WERI-Rb-1 (cell line): ENCODE results near the gene NOTCH3.

ENCODE experiments used
- DNase-seq: peaks from one replicate; pipeline ENCODE4 v3.0.0-alpha.2; 2020
- H3K27ac ChIP-seq: fragments of 250-450 bp; sonication (Bioruptor Pico); 2 replicates; pipeline ENCODE4 v1.5.1; 2020; ENCODE audit warnings: mild to moderate bottlenecking, moderate library complexity
- H3K27me3 ChIP-seq: fragments of 250-450 bp; sonication (Bioruptor Pico); 2 replicates; pipeline ENCODE4 v1.5.1; 2021; ENCODE audit warnings: mild to moderate bottlenecking, low read depth, moderate library complexity; ENCODE audit not compliant: insufficient read depth, severe bottlenecking
- H3K36me3 ChIP-seq: fragments of 250-450 bp; sonication (Bioruptor Pico); 2 replicates; pipeline ENCODE4 v1.5.1; 2020; ENCODE audit warnings: mild to moderate bottlenecking, moderate library complexity
- H3K4me3 ChIP-seq: 2 replicates; pipeline ENCODE4 v1.5.1; 2011; ENCODE audit warnings: low read depth, mild to moderate bottlenecking, control low read depth, low read length
- H3K9me3 ChIP-seq: fragments of 250-450 bp; sonication (Bioruptor Pico); 2 replicates; pipeline ENCODE4 v1.5.1; 2021; ENCODE audit warnings: mild to moderate bottlenecking, moderate library complexity; ENCODE audit not compliant: severe bottlenecking
- TF ChIP-seq, protein P1 (sequence below): IDR thresholded peaks from 2 replicates; pipeline ENCODE4 v1.5.1; 2011; ENCODE audit warnings: low read depth, mild to moderate bottlenecking, control low read depth, inconsistent platforms, low read length

Gene NOTCH3

DNA sequence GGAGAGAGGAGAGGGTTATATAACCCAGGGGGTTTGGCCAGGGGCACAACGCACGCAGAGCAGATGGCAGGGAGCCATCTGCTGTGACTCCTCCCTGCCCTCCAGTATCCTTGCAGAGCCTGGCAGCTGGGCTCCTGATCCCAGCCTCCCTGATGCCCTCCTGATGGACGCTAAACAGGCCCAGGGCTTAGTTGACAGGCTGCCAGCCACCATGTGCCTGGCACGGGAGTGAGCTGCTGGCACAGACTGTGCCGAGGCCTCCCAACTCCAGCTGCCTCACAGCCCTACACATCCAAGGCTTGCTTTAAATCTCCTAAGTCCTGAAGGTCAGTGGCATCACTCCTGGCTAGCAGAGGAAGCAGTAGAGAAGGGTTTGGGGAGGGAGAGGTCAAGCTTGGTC, 76.9 kb downstream of the NOTCH3 start:
- Histone ChIP-seq H3K27me3 (no peaks in the 10 kb centered on the region), H3K4me3 (peak overlapping the region; percentile 66; the same call in 1 of the 2 replicates), H3K36me3 (peaks cover 40% of the 10 kb centered on the region), H3K27ac (no peak overlapping the region; the same call in 1 of the 2 replicates), H3K9me3 (no peaks in the 10 kb centered on the region)
- no peak for DNase-seq
- TF ChIP-seq, protein P1, sequence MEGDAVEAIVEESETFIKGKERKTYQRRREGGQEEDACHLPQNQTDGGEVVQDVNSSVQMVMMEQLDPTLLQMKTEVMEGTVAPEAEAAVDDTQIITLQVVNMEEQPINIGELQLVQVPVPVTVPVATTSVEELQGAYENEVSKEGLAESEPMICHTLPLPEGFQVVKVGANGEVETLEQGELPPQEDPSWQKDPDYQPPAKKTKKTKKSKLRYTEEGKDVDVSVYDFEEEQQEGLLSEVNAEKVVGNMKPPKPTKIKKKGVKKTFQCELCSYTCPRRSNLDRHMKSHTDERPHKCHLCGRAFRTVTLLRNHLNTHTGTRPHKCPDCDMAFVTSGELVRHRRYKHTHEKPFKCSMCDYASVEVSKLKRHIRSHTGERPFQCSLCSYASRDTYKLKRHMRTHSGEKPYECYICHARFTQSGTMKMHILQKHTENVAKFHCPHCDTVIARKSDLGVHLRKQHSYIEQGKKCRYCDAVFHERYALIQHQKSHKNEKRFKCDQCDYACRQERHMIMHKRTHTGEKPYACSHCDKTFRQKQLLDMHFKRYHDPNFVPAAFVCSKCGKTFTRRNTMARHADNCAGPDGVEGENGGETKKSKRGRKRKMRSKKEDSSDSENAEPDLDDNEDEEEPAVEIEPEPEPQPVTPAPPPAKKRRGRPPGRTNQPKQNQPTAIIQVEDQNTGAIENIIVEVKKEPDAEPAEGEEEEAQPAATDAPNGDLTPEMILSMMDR = no peak

DNA sequence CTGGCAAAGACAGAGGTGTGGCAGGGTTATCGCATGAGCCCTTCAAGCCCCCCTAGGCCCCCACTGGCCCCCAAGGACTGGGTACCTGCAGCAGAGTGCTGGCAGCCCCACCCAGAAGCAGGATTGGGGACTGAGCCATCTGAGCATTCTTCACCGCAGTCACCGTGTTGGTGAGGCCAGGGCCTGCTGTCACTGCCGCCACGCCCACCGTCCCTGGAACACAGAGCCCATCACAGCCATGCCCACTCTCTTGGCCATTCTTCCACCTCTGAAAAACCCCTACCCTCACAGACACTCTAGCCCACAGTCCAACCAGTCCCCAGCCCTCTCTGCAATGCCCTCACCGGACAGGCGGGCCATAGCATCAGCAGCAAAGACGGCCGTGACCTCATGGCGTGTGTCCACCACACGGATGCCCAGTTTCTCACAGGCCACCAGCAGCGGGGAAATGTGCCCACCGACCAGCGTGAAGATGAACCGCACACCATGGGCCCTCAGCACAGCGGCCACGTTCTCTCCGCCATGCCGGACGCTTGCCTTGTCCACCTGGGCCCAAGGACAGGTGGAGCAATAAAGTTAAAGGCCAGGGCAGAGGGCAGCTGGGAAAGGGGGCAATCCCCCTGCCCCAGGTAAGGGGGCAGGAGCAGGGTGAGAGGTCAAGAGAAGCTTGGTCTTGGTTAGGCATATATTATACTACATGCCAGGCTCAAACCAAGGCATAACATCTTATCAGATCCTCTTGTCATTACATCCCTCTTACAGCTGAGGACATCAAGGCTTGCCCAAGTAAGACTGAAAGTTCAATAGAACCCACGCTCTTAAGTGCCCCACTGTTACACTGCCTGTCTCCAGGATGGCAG, 77.5 kb downstream of the NOTCH3 start:
- no peak for DNase-seq
- no peaks in the 10 kb centered on the region for H3K9me3 ChIP-seq
- H3K27me3 ChIP-seq = no peaks in the 10 kb centered on the region
- TF ChIP-seq, protein P1 = no peak
- H3K4me3 ChIP-seq = no peak overlapping the region
- peaks cover 46% of the 10 kb centered on the region for H3K36me3 ChIP-seq
- H3K27ac ChIP-seq = no peak overlapping the region

DNA sequence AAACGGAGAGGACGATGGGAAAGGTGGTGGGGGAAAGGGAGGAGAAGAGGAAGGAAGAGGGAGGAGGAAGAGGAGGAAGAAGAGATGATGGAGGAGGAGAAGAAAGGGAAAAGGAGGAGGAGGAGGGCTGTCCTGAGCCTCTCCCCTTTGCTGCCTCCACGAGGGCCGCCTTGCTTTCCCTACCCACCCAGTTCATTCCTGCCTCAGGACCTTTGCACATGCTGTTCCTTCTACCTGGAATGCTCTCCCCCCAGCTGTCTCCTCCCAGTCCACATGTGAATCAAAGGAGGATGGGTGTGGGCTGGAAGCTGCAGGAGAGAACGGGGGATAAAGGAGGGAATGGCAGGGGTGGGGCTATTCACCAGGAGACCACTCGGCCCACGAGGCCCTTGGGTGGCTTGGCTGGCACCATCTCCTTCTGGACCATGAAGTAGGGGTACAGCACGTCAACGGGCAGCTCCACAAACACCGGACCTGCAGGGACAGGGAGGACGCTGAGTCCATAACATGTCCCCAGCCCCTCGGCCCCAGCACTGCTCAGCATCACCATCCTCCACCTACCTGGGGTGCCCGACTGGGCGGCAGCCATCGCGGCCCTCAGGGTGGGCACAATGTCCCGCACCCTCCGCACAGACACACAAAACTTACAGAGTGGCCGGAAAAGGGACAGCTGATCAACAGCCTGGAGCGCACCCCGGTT, 78.3 kb downstream of the NOTCH3 start:
- TF ChIP-seq, protein P1 = no peak
- H3K36me3 ChIP-seq = peaks cover 54% of the 10 kb centered on the region

DNA sequence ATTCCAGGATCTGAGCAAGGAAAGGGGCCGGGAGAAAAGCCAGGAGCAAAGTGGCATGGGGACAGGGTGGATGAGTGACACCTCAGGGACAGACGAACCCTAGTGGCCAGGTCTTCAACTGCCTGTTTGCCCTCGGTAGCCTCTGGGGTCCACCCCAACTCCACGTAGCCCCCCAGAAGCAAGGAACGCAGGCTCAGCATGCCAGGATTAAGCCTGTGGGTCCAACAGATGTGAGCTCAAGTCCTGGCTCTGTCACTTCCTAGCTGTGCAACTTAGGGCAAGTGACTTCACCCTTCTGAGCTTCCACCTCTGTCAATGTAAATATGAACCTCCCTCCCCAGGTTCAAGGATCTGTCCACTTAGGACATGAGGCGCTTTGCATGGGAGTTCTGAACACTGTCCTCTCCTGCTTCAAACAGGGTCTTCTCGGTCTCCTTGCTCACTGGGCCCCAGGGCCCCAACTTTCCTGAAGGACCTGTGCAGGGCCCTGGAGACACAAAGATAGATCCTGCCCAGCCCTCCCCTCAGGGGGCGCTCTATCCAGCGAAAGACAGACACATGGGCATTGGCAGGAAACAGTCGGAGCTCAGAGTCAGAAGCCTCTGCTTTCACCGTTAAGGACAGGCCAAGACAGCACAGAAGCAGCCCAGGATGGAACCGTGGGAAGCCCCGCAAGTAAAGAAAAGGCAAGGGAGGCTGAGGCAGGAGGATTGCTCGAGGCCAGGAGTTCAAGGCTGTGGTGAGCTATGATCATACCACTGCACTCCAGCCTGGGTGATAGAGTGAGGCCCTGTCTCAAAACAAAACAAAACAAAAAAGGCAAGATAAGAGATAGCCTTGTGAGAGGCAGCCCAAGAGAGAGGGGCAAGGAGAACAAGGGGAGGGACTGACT, 80.4 kb downstream of the NOTCH3 start:
- DNase-seq = no peak
- no peaks in the 10 kb centered on the region for H3K27me3 ChIP-seq
- no peak overlapping the region for H3K27ac ChIP-seq
- H3K9me3 ChIP-seq = no peaks in the 10 kb centered on the region
- TF ChIP-seq, protein P1 = no peak
- H3K4me3 ChIP-seq = no peak overlapping the region
- peaks cover 75% of the 10 kb centered on the region for H3K36me3 ChIP-seq

More for the DNA sequence above, 78.3 kb downstream of the NOTCH3 start:
- no peak for DNase-seq
- H3K4me3 ChIP-seq = no peak overlapping the region
- no peak overlapping the region for H3K27ac ChIP-seq
- H3K27me3 ChIP-seq = no peaks in the 10 kb centered on the region
- no peaks in the 10 kb centered on the region for H3K9me3 ChIP-seq

DNA sequence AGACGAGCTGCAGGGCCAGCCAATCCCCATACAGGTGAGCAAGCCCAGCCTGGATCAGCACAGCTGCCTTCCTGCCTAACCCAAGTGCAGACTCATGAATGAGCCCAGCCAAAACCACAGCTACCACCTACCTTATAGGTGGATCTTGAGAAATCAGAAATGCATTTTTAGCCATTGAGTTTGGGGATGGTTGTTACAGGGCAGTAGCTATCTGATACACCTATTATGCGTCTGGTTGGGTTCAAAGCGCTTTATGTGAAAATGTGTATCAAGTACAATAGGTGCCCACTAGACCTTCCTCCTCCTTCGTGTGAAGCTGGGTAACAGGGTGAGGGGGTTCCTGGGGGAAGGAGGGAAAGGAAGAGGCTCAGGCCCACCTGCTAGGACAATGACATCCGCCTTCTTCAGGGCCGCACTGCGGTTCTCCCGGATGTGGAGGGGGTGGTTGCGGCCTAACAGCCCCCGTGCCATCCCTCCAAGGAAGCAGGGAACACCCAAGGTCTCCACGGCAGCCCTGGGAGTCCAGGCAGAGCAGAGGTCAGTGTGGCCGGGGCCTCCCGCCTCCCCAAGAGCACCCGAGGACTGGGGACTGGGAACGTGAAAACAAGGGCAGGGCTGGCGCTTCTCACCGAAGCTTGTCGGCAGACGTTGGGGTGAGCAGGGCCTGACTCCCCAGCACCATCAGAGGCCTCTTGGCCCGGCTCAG, 81.9 kb downstream of the NOTCH3 start:
- Histone ChIP-seq H3K27me3 (no peaks in the 10 kb centered on the region), H3K9me3 (no peaks in the 10 kb centered on the region), H3K4me3 (no peak overlapping the region), H3K27ac (no peak overlapping the region), H3K36me3 (peaks cover 81% of the 10 kb centered on the region)
- no peak for DNase-seq
- TF ChIP-seq, protein P1 = no peak
